Neural crest cell (in vitro differentiated cells): ENCODE measurements around the gene HAPLN2. TPM values are rescaled to one million over a fixed set of nuclear protein-coding genes. Genes with fewer than 3 reads are reported as not detected.

ENCODE experiments used
- DNase-seq: peaks from one replicate; pipeline ENCODE4 v3.0.0; 2021; ENCODE audit warnings: low read depth, mixed read lengths, low spot score
- H3K27ac Mint-ChIP-seq: one replicate; pipeline ENCODE4 v1.8.0; 2021; ENCODE audit warnings: mild to moderate bottlenecking, mixed read lengths; ENCODE audit not compliant: unreplicated experiment
- H3K27me3 Mint-ChIP-seq: 2 replicates; pipeline ENCODE4 v1.8.0; 2021; ENCODE audit warnings: low read depth, mild to moderate bottlenecking, mixed read lengths
- H3K36me3 Mint-ChIP-seq: 2 replicates; pipeline ENCODE4 v1.8.0; 2021; ENCODE audit warnings: low read depth, mild to moderate bottlenecking, mixed read lengths
- H3K4me1 Mint-ChIP-seq: 2 replicates; pipeline ENCODE4 v1.8.0; 2021; ENCODE audit warnings: mixed read lengths
- H3K4me3 Mint-ChIP-seq: one replicate; pipeline ENCODE4 v1.8.0; 2021; ENCODE audit warnings: mild to moderate bottlenecking, mixed read lengths
- H3K9me3 Mint-ChIP-seq: 2 replicates; pipeline ENCODE4 v1.8.0; 2021; ENCODE audit warnings: mixed read lengths
- total RNA-seq: library from RNA; stranded (reverse); gene quantifications from 2 replicates; pipeline ENCODE4 v1.2.1, GENCODE V29; 2021
- TF ChIP-seq, protein P1 (sequence below): fragments of 200-600 bp; sonication (generic); conservative IDR thresholded peaks from 2 replicates; pipeline ENCODE4 v1.5.0; 2021; ENCODE audit warnings: antibody characterized with exemption, mild to moderate bottlenecking

The HAPLN2 gene
- total RNA-seq, 1 donor from 2014 or later, result 0.70 TPM

DNA sequence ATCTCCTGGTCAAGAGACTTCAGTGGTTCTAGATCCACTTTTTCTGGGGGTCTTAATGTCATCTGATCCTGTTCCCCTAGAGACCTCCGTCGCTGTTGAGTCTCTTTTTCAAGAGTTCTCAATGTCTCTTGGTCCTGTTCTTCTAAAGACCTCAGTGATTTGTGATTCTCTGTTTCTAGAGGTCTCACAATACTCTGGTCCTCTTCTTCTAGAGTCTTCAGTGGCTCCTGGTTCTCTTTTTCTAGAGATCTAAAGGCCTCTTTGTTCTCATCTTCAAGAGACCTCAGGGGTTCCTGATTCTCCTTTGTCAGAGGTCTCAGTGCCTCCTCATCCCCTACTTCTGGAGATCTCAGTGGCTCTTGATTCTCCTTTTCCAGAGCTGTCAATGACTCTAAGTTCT, 52.6 kb downstream of the HAPLN2 start:
- TF ChIP-seq, protein P1, sequence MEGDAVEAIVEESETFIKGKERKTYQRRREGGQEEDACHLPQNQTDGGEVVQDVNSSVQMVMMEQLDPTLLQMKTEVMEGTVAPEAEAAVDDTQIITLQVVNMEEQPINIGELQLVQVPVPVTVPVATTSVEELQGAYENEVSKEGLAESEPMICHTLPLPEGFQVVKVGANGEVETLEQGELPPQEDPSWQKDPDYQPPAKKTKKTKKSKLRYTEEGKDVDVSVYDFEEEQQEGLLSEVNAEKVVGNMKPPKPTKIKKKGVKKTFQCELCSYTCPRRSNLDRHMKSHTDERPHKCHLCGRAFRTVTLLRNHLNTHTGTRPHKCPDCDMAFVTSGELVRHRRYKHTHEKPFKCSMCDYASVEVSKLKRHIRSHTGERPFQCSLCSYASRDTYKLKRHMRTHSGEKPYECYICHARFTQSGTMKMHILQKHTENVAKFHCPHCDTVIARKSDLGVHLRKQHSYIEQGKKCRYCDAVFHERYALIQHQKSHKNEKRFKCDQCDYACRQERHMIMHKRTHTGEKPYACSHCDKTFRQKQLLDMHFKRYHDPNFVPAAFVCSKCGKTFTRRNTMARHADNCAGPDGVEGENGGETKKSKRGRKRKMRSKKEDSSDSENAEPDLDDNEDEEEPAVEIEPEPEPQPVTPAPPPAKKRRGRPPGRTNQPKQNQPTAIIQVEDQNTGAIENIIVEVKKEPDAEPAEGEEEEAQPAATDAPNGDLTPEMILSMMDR, result no peak
- Mint-ChIP-seq H3K27me3 (peaks cover 28% of the 10 kb centered on the region), H3K4me1 (peaks cover 83% of the 10 kb centered on the region), H3K27ac (no peak overlapping the region), H3K36me3 (peaks cover 31% of the 10 kb centered on the region), H3K9me3 (no peaks in the 10 kb centered on the region), H3K4me3 (peak overlapping the region; percentile 62)
- DNase-seq, result no peak

DNA sequence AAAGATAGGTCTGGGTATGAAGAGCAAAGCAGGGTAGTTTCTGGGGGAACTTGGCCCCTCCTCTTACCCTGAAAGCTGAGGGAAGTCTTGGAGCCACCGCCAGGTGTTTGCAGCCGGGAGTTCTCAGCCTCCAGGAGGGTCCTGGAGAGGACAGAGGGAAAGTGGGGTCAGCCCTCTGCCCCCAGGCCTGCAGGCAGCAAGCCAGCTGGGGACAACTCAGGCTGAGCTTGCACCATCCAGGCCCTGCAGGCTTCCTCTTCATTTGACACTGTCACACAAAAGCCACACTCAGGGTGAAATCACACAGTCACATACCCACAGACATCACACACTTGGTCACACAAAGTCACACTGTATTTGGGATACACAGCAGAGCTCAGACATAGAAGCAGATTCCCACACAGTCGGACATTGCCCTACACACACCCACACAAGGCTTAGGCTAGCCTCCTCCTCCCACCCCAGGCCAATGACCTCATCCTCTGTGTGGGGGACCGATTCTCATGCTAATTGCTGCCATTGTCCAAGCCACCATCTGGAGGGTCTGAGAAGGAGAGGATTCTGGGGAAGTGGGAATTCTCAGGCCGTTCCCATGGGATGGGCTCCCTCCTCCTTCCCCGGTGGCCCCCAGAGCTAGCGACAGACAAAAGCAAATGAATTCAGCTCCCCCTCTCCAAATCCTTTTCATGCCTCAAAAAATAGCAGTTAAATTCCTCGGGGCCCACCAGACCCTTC, 54.3 kb downstream of the HAPLN2 start:
- Mint-ChIP-seq H3K27ac (peak overlapping the region; percentile 99), H3K4me1 (peaks cover 79% of the 10 kb centered on the region), H3K9me3 (no peaks in the 10 kb centered on the region), H3K4me3 (peak overlapping the region; percentile 93), H3K27me3 (peaks cover 26% of the 10 kb centered on the region), H3K36me3 (peaks cover 28% of the 10 kb centered on the region)
- TF ChIP-seq, protein P1, result no peak
- peak; percentile 67 for DNase-seq

Other genes with a start within 250 kb of the HAPLN2 start
- 12.2 and 17.3 TPM in 2 replicates for gene MEF2D, start 118.6 kb upstream of the HAPLN2 start, total RNA-seq
- gene IQGAP3, start 46.9 kb upstream of the HAPLN2 start, total RNA-seq, result 43.1 and 43.5 TPM in 2 replicates
- gene TTC24, start 39.7 kb upstream of the HAPLN2 start, total RNA-seq, result not detected in 2 replicates
- gene NAXE, start 27.6 kb upstream of the HAPLN2 start, total RNA-seq, result 76.5 and 80.6 TPM in 2 replicates
- gene GPATCH4, start 17.9 kb upstream of the HAPLN2 start, total RNA-seq, result 40.6 and 41.2 TPM in 2 replicates
- gene BCAN, start 22.7 kb downstream of the HAPLN2 start, total RNA-seq, result 2.4 and 3.1 TPM in 2 replicates
- gene NES, start 58.0 kb downstream of the HAPLN2 start, total RNA-seq, result 248 and 265 TPM in 2 replicates
- gene CRABP2, start 86.2 kb downstream of the HAPLN2 start, total RNA-seq, result 606 and 647 TPM in 2 replicates
- 30.4 and 33.0 TPM in 2 replicates for gene METTL25B, start 109.1 kb downstream of the HAPLN2 start, total RNA-seq
- 47.0 and 52.7 TPM in 2 replicates for gene ISG20L2, start 109.4 kb downstream of the HAPLN2 start, total RNA-seq
- 37.3 and 49.3 TPM in 2 replicates for gene MRPL24, start 121.7 kb downstream of the HAPLN2 start, total RNA-seq
- 294 and 304 TPM in 2 replicates for gene HDGF, start 132.3 kb downstream of the HAPLN2 start, total RNA-seq
- gene PRCC, start 148.1 kb downstream of the HAPLN2 start, total RNA-seq, result 99.8 and 102 TPM in 2 replicates
- gene SH2D2A, start 197.4 kb downstream of the HAPLN2 start, total RNA-seq, result 1.0 and 1.1 TPM in 2 replicates
- gene INSRR, start 239.7 kb downstream of the HAPLN2 start, total RNA-seq, result 0.07 TPM in 1 of 2 replicates, not detected in the other
- gene NTRK1, start 241.4 kb downstream of the HAPLN2 start, total RNA-seq, result 0.21 and 0.27 TPM in 2 replicates